Panc1 (cell line): ENCODE measurements around the gene UCMA. TPM values are rescaled to one million over a fixed set of nuclear protein-coding genes. Genes with fewer than 3 reads are reported as not detected.

Experiments used
- ATAC-seq: fragments of 200-7000 bp; cut with Tn5 transposase; 2 replicates; pipeline ENCODE4 v1.9.1; 2020; ENCODE audit warnings: mild to moderate bottlenecking, moderate library complexity
- BruUV-seq: library from RNA; stranded (reverse); fragments of 400-500 nt; replicated peaks from 2 replicates; lab custom pipeline; 2021; lab: Mats Ljungman, UMichigan
- CTCF ChIA-PET: fragments of 300-600 bp; sonication (Branson Sonifier 250); formaldehyde crosslinking; loops from one replicate; lab custom pipeline; 2022; ENCODE audit warnings: antibody characterized with exemption; lab: Charles Lee
- POLR2A ChIA-PET: fragments of 300-600 bp; sonication (Branson Sonifier 250); formaldehyde crosslinking; loops from one replicate; lab custom pipeline; 2022; ENCODE audit warnings: antibody characterized with exemption; lab: Charles Lee
- DNase-seq: peaks from one replicate; pipeline ENCODE4 v3.0.0-alpha.2; 2010; ENCODE audit warnings: low read depth, low spot score
- H3K27ac ChIP-seq: 2 replicates; pipeline ENCODE4 v1.5.1; 2011; ENCODE audit warnings: mild to moderate bottlenecking, low read length, inconsistent platforms
- H3K27me3 ChIP-seq: fragments of 200-500 bp; sonication (Bioruptor generic); 2 replicates; pipeline ENCODE4 v1.6.0; 2014; ENCODE audit warnings: low read length, inconsistent platforms; ENCODE audit not compliant: control insufficient read depth, insufficient read depth
- H3K36me3 ChIP-seq: fragments of 200-500 bp; sonication (Bioruptor generic); 2 replicates; pipeline ENCODE4 v1.5.1; 2014; ENCODE audit warnings: inconsistent platforms, mild to moderate bottlenecking, low read length, moderate library complexity; ENCODE audit not compliant: control insufficient read depth, insufficient read depth
- H3K4me1 ChIP-seq: 2 replicates; pipeline ENCODE4 v1.5.1; 2011; ENCODE audit warnings: inconsistent platforms, mild to moderate bottlenecking, low read length, moderate library complexity; ENCODE audit not compliant: control insufficient read depth, insufficient read depth
- H3K4me3 ChIP-seq, 2 experiments: 2 replicates each; pipeline ENCODE4 v1.5.1; 2011 to 2012; ENCODE audit warnings: low read depth in 2 of 2, low read length in 2 of 2, mild to moderate bottlenecking in 2 of 2, inconsistent platforms in 1 of 2, moderate library complexity in 1 of 2
- H3K9me3 ChIP-seq: fragments of 200-500 bp; sonication (Bioruptor generic); 2 replicates; pipeline ENCODE4 v1.5.1; 2014; ENCODE audit warnings: low read depth, mild to moderate bottlenecking, inconsistent platforms, low read length, moderate library complexity; ENCODE audit not compliant: control insufficient read depth, insufficient read depth
- CTCF ChIP-seq: fragments of 450-650 bp; IDR thresholded peaks from 2 replicates; pipeline ENCODE4 v1.5.1; 2017; ENCODE audit warnings: mild to moderate bottlenecking
- POLR2AphosphoS5 ChIP-seq: IDR thresholded peaks from 2 replicates; pipeline ENCODE4 v1.6.1; 2012; ENCODE audit warnings: mild to moderate bottlenecking, low read depth, low read length, moderate library complexity
- REST ChIP-seq, 2 experiments: IDR thresholded peaks; 2 replicates each; pipeline ENCODE4 v1.6.1; 2011 to 2012; ENCODE audit warnings: low read depth in 2 of 2, control low read depth in 1 of 2, low read length in 1 of 2, mild to moderate bottlenecking in 1 of 2, moderate library complexity in 1 of 2; ENCODE audit not compliant: insufficient read depth in 1 of 2
- SIN3A ChIP-seq: IDR thresholded peaks from 2 replicates; pipeline ENCODE4 v1.6.1; 2012; ENCODE audit warnings: low read depth, mild to moderate bottlenecking, low read length, moderate library complexity, borderline replicate concordance; ENCODE audit not compliant: insufficient read depth
- TCF7L2 ChIP-seq: IDR thresholded peaks from 2 replicates; pipeline ENCODE4 v1.6.1; 2011; ENCODE audit warnings: mild to moderate bottlenecking, low read depth, low read length, inconsistent platforms
- in situ Hi-C: cut with HindIII; loops from 2 replicates; pipeline ENCODE4 v1.10.0; 2016; ENCODE audit warnings: low sequenced_read_pairs, low pct_unique_long_range_greater_than_20kb
- intact Hi-C: fragments of 100-400 bp; cut with micrococcal nuclease; formaldehyde crosslinking; loops from one replicate; pipeline ENCODE4 v1.10.0; 2022; ENCODE audit not compliant: unreplicated experiment
- total RNA-seq: library from RNA; stranded (reverse); gene quantifications from one replicate; pipeline ENCODE4 v1.2.1, GENCODE V29; 2021; ENCODE audit not compliant: unreplicated experiment

UCMA gene
- total RNA-seq, 1 experiment from 2014 or later: not detected

- H3K4me1 ChIP-seq: no peaks in the 10 kb centered on the region
- intact Hi-C loops: no loop called here
- H3K36me3 ChIP-seq: peaks cover 6% of the 10 kb centered on the region
- no peaks in the 10 kb centered on the region for H3K27me3 ChIP-seq
- in situ Hi-C loops: no loop called here
- BruUV-seq: no TSS peak
- ChIA-PET CTCF (no interaction called here), POLR2A (no interaction called here)
- H3K4me3 ChIP-seq: no peak overlapping the region
- H3K9me3 ChIP-seq: no peaks in the 10 kb centered on the region
- no peak for DNase-seq
- ATAC-seq: no peak
- no peak for TF ChIP-seq SIN3A
- no peak for TF ChIP-seq TCF7L2
- TF ChIP-seq REST (IDR thresholded peaks at IDR 0.05; ENCODE audit: insufficient read depth in 1 of 2, low read depth in 2 of 2, low read length in 1 of 2): no peak
- TF ChIP-seq POLR2AphosphoS5: no peak
- TF ChIP-seq CTCF: no peak
- H3K27ac ChIP-seq: no peak overlapping the region
Measured at GRCh38 chr10:13180788-13181187, 53.4 kb downstream of the UCMA start.

- ChIA-PET CTCF (no interaction called here), POLR2A (no interaction called here)
- intact Hi-C loops (no loop called here), in situ Hi-C loops (no loop called here)
- no TSS peak for BruUV-seq
- TF ChIP-seq TCF7L2 (no peak), SIN3A (no peak), POLR2AphosphoS5 (no peak), CTCF (no peak), REST (IDR thresholded peaks at IDR 0.05; ENCODE audit: insufficient read depth in 1 of 2, low read depth in 2 of 2, low read length in 1 of 2) (no peak)
- Histone ChIP-seq H3K36me3 (peaks cover 10% of the 10 kb centered on the region), H3K4me1 (no peaks in the 10 kb centered on the region), H3K27ac (no peak overlapping the region), H3K27me3 (no peaks in the 10 kb centered on the region), H3K4me3 (no peak overlapping the region), H3K9me3 (no peaks in the 10 kb centered on the region)
- ATAC-seq (no peak), DNase-seq (no peak)
Measured at GRCh38 chr10:13173616-13174015, 60.6 kb downstream of the UCMA start.

Other genes starting within 250 kb of the UCMA start
- 0.10 TPM for gene CCDC3, start 232.7 kb downstream of the UCMA start, total RNA-seq
- gene OPTN, start 134.2 kb downstream of the UCMA start, total RNA-seq: 66.8 TPM
- 22.8 TPM for gene MCM10, start 72.8 kb downstream of the UCMA start, total RNA-seq
- 41.3 TPM for gene PHYH, start 65.7 kb upstream of the UCMA start, total RNA-seq
- 47.1 TPM for gene SEPHS1, start 113.9 kb upstream of the UCMA start, total RNA-seq